Activated CD4-positive, alpha-beta T cell treated with anti-CD3 and anti-CD28 coated beads, Interleukin-2, amount 50 U/mL, for 48 hours (primary cell): ENCODE measurements around the gene UBE2Z.
"Not testable (repeated sequence)": the region's sequence is repeated elsewhere in the genome, so short reads cannot be mapped to it uniquely, and the experiment has no call there.

Source experiments
- DNase-seq, 2 experiments: peaks; one replicate each; pipeline ENCODE4 v3.0.0-alpha.2; 2020

The UBE2Z gene

DNA sequence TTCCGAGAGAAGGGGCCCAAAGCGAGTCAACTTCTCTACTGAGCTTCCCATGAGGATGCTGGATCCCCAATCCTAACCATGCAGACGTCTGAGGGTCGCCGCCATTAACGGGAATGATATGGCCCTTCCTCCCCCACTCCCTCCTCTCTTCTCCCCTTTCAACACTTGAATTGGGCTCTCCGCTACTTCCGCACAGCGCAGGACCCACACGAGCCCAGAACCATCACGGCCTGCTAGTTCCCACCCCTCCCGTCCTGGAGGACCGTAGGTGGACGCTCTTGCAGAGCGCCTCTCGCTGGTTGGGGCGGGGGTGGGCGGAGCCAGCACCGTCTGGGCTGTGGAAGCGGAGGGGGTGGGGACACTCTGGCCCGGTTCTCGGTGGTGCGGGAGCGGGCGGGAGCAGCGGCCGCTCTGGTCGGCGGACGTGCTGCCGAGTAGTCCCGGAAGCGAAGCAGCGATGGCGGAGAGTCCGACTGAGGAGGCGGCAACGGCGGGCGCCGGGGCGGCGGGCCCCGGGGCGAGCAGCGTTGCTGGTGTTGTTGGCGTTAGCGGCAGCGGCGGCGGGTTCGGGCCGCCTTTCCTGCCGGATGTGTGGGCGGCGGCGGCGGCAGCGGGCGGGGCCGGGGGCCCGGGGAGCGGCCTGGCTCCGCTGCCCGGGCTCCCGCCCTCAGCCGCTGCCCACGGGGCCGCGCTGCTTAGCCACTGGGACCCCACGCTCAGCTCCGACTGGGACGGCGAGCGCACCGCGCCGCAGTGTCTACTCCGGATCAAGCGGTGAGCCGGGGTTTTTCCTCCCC is at the start of gene UBE2Z:
UBE2Z (plus strand) TSS at position 361 of the 797 bp plus-strand sequence; CDS start at position 458, 97 bp downstream.
- DNase-seq, result peak; percentile 88 to 91

DNA sequence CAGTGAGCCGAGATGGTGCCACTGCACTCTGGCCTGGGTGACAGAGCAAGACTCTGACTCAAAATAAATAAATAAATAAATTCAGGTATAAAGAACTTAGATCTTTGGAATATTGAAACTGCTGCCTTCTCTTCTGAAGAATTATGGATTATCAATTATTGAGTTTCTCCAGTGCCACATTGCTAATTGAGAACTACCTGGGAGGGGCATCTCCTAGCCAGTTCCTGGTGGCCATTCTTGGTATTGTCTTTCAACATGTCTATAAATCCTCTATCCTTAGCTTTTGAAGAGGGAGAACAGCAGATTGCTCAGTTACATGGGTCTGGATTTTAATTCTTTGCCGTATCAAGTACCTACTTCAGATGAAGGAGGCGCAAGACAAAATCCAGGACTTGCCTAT is 48.2 kb upstream of the UBE2Z start:
- no peak for DNase-seq

- DNase-seq, result no peak
Measured at GRCh38 chr17:48860456-48860855, 47.8 kb upstream of the UBE2Z start.

DNA sequence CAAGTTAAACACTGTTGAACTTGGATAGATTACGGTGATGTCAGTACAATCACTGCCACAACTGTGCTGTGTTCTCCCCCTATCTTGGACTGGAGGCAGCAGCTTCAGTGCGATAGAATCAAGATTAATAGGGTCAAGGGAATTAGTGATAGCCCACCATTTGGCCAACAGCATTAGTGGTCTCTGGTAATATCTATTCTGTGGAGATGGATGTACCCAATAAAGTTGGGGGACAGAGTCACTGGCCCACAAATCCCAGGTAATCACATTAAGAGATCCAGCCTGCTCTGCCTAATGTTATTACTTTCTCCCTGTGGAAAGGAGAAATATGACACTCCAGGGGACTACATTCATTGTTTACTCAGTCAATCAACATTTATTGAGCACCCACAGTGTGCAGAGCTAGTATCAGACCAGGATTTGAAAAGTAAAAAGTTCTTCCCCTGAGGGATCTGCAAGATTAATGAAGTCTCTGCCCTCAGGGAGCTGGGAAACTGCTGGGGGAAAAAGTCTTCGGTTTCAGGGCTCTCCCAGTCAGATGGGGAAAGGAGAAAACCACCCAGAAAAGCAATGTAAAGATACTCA is 39.2 kb upstream of the UBE2Z start:
- no peak for DNase-seq

- no peak for DNase-seq
Measured at GRCh38 chr17:48869821-48870318, 38.3 kb upstream of the UBE2Z start.

- DNase-seq, result no peak
Measured at GRCh38 chr17:48871035-48871550, 37.1 kb upstream of the UBE2Z start.

DNA sequence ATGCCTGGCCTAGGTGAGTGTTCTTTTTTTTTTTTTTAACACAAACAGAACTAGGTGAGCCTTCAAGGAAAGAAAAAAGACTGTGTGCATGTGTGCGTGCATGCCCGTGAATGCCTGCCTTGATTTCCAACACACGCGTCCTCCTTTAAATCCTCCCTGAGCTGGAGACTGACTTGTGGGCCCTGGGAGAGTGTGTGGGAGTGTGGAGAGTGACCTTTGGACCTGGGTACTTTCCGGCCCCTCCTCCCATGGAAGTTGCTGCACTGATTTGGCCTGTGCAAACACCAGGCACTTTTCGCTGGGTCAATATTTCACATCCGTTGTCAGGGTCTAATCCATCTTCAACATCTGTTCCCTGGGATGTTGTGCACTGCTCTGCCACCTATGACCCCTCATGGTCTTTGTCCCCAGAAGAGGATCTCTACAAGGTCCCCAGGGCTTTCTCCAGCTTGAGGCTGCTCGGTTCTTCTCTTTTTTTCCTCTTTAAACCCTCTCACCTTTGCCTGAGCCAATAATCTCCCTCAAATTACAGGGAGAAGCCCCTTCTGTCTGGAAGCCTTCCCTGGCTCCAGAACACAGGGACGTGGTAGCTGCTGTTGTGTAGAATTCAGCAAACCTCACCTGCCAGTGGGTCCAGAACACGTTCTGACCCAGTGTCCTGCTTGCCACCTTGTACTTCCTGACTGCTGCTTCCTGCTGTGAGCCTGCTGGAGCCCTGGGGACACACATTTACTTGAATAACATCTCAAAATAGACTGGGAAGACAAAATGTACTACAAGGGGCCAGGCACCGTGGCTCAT is 36.5 kb upstream of the UBE2Z start:
- no peak for DNase-seq

- DNase-seq, result not testable (repeated sequence)
Measured at GRCh38 chr17:48872409-48872808, 35.8 kb upstream of the UBE2Z start.

DNA sequence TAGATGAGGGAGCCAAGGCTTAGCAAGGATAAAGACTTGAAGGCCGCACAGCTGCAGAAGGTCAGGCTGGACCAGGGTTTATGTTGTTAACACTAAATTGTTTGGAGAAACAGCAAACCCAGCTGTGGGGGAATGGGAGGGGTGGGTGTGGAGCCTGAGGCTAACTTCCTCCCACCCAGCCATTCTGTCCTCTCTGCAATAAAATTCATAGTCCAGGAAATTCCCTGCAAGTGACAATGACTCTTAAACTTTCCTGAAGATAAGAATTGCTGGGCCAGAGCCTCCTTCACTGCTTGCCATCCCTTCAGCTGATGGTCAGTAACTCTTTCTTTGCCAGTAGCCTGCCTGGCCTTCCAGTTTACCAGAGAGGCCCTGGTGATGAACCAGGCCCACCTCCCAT is 35.0 kb upstream of the UBE2Z start:
- DNase-seq, result no peak

GRCh38 chr17:48873696-48874443 is 34.3 kb upstream of the UBE2Z start:
- DNase-seq, result no peak

- DNase-seq, result peak; percentile 42 to 59
Measured at GRCh38 chr17:48878920-48879898, 29.0 kb upstream of the UBE2Z start.

- no peak for DNase-seq
Measured at GRCh38 chr17:48882272-48882671, 25.9 kb upstream of the UBE2Z start.

GRCh38 chr17:48883171-48883570 is 25.0 kb upstream of the UBE2Z start:
- DNase-seq, result no peak

DNA sequence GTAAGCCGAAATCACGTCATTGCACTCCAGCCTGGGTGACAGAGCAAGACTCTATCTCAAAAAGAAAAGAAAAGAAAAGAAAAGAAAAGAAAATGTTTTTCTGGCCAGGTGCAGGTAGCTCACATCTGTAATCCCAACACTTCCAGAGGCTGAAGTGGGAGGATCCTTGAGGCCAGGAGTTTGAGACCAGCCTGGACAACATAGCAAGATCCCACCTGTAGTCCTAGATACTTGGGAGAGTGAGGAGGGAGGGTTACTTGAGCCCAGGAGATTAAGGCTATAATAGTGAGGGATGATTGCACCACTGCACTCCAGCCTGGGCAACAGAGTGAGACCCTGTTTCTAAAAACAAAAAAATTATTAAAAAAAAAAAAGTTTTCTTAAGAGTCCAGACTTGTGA is 18.1 kb upstream of the UBE2Z start:
- DNase-seq, result no peak

- no peak for DNase-seq
Measured at GRCh38 chr17:48892940-48893645, 15.1 kb upstream of the UBE2Z start.

DNA sequence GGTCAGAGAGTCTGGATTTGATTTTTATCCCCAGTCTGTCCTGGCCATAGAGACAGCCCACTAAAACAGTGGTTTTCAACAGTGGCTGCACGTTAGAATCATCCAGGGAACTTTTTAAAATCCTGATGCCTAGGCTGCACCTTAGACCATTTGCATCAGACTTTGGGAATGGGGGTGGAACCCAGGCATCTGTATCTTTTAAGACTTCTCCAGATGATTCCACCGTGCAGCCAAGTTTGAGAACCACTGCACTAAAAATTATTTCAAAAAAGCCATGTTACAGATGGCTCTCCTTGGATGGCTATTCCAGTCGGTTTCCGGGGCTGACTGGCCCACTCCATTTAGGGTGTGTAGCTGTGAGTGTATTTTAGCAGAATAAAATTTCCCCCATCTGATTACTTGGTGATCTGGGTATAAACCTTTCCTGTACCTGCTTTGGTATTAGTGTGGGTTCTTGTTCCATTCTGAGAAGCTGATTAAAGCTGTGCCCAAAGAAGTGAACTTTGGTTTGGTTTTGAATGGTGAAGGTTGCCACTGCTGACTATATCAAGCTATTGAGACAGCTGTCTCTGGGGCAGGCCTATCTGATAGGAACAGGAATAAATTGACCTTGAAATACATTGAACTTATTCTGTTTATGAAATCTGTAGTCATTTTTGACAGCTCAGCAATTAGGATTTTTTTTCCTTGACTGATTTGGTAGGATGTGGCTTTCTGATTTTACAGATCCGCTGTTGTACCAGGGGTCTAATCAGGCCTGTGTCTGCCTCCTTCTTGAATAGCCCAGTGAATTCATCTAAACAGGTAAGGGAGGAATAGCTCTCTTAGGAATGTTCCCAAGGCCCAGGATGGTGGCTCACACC is 14.3 kb upstream of the UBE2Z start:
- DNase-seq, result no peak

DNA sequence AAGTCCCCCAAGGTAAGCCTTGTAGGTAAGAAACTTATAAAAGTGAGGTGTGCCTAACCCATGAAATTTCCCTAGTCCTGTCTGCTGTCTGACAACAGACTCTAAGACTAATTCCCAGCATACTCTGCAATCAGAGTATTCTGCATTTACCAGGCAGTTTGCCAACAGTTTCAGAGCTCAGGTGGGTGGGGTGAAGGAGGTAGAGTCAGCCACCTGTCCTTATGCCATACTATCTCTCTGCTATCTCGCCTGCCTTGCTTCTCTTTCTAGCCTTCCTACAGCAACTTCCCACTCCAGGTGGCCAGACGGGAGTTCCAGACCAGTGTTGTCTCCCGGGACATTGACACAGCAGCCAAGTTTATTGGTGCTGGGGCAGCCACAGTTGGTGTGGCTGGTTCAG is 13.3 kb upstream of the UBE2Z start:
- DNase-seq, result no peak

DNA sequence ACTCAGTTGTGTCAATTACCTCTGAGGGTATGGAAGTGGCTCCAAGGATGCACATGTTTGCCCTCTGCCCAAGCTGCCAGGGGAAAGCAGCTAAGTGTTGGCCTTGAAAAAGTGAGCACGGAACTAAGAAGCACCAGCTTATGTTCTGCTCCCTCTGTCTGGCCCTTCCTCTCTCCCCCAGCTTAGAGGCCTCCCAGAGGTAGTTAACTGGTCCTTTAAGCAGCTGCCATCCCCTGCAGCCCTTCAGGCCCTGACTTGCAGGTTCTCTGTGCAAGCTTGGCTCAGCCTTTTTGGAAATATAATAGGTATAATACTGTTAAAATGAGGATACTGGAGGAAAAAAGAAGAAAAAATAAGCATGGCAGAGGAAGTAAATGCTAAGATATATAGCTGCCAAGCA is 7.0 kb upstream of the UBE2Z start:
- no peak for DNase-seq

DNA sequence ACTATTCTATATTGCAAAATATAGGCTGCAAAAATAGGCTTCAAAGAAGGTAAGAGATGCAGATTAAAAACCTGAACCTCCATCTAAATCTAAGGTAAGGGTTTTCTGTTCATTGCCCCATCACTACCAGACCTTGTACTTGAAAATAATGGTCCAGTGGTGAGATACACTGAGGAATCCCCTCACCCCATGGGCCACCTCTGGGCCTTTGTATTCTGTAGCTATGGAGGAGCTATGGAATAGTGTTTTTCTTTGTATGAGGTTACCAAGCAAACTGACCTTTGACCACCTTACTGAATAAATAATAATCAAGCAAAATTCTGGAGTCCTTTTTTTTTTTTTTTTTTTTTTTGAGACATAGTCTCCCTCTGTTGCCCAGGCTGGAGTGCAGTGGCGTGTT is 4.8 kb upstream of the UBE2Z start:
- DNase-seq, result no peak

DNA sequence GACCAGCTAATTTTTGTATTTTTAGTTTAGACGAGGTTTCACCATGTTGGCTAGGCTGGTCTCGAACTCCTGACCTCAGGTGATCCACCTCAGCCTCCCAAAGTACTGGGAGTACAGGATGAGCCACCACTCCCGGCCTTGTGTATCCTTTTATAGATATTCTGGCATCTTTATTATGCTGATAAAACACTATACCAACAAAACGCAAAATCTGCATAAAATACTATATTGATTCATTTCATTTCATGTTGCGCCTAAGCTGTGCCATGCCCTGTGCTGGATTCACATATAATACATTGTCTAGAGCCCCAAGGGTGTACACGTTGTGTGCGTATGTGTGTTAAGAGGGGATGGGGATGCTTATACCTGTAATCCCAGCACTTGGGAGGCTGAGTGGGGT is 3.8 kb upstream of the UBE2Z start:
- DNase-seq, result no peak
